GM21786 (cell line): Measurements from ENCODE around the gene FANCD2OS.
"Not testable (repeated sequence)": the region's sequence is repeated elsewhere in the genome, so short reads cannot be mapped to it uniquely, and the experiment has no call there.

Experiments
- ATAC-seq: cut with Tn5 transposase; IDR thresholded peaks from one replicate; pipeline ENCODE4 v1.9.1; 2021; ENCODE audit not compliant: unreplicated experiment

Gene FANCD2OS

DNA sequence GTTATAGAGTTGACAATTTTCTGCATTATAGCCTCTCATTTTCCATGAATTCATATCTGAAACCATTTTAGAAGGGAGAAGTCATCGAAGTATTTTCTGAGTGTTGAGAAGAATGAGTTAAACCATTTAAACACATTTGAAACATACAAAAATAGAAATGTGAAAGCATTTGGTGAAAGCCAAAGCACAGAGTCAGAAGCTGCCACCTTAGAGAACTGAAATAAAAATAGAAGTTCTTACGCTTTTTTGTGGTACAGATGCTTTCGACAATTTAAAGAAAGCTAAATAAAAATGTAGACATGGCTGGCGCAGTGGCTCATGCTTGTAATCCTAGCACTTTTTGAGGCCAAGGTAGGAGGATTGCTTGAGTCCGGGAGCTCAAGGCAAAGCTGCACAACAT lies 9.0 kb downstream of the FANCD2OS start:
- no peak for ATAC-seq

DNA sequence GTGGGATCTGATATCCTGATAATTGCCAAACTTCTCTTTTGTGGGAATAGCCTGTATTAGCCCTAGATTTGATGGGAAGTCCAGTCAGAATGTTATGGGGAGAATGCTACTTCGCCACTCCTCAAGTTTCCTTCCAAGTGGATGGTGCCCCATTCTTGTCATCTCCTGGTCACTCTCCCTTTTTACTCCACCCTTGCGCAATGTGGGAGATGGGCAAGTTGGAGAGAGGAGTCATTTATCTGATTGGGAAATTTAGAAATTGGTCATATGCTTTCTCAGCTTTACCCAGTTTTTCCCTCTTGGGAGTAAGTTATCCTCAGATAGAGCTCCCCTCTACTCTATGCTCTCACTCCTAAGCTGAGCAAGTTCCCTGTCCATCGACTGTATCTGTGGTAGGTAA lies 14.4 kb downstream of the FANCD2OS start:
- ATAC-seq, result no peak

DNA sequence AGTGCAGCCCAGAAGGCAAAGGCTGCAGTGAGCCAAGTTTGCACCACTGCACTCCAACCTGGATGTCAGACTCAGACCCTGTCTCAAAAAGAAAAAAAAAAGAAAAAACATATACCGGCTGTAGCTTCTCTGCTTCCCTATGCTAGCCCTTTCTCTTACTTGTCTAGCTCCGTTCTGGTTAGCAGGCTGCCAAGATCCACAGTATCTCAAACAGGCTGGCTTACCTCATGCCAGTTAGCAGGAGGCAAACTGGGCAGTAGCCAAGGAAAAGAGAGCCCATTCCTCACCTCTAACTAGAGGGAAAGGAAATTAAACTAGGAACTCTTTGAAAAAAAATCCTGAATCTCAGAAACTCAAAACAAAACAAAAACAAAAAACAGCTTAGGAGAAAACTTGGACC lies 16.7 kb downstream of the FANCD2OS start:
- not testable (repeated sequence) for ATAC-seq

DNA sequence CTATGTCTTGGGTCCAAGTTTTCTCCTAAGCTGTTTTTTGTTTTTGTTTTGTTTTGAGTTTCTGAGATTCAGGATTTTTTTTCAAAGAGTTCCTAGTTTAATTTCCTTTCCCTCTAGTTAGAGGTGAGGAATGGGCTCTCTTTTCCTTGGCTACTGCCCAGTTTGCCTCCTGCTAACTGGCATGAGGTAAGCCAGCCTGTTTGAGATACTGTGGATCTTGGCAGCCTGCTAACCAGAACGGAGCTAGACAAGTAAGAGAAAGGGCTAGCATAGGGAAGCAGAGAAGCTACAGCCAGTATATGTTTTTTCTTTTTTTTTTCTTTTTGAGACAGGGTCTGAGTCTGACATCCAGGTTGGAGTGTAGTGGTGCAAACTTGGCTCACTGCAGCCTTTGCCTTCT lies 17.3 kb downstream of the FANCD2OS start:
- not testable (repeated sequence) for ATAC-seq

DNA sequence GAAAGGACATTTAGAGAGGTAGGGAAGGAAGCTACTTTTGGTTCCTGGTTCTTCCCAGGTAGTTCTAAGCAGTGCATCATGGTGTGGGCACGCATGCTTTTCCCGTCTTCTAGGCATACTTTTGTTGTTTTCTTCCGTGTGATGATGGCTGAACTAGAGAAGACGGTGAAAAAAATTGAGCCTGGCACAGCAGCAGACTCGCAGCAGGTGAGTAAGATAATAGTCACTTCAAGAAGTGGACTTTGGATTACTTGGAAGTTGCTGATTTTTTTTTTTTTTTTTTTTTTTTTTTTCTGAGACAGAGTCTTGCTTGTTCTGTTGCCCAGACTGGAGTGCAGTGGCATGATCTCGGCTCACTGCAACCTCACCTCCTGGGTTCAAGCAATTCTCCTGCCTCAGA lies 17.9 kb downstream of the FANCD2OS start:
- no peak for ATAC-seq

DNA sequence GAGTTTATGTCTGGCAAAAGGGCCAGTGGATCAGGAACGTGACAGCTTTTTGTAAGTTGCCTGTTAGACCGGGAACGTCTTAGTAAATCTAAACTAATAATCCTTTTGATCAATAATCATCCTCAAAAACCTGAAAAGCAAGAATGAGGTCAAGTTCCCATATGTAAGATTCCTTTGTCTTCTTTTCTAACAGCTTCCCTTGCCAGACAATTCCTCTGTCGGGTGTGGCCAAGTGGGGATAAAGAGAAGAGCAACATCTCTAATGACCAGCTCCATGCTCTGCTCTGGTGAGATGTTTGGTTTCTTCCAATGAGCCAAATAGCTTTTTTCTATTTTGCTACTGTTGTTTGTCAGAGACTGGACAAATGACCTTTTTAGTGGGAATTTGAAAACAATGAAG lies 19.8 kb downstream of the FANCD2OS start:
- no peak for ATAC-seq

DNA sequence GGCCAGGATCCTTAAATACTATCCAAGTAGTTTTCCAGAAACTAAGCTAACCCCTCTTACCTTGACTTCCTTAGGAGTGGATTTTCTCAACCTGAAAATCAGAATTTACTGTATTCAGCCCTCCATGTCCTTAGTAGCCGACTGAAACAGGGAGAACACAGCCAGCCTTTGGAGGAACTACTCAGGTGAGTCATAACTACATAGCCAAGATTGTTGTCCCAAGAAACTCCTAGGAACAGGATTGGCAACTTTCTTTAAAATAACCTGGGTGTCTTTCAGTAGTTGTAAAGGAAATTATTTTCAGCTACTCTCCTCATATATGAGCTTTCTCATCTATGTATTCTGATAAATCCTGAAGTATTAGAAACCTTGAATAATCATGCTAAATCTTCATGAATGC lies 22.3 kb downstream of the FANCD2OS start:
- no peak for ATAC-seq

DNA sequence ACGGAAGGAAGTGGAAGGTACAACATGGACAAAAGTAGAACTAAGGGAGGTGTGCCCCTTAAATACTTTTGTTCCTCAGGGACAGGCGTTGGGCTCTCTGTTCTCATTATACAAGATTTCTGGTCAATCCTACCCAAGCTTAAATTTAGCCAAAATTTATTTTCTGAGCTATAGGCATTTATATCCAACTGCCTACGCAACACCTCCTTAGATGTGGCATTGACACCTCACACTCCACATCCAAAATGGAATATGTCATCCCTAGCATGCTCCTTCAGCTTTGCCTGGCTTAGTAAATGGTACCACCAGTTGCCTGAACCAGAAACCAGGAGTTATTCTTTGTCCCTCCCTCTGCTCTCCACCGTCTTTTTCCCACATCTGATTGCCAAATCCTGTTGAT lies 26.2 kb downstream of the FANCD2OS start:
- ATAC-seq, result no peak

DNA sequence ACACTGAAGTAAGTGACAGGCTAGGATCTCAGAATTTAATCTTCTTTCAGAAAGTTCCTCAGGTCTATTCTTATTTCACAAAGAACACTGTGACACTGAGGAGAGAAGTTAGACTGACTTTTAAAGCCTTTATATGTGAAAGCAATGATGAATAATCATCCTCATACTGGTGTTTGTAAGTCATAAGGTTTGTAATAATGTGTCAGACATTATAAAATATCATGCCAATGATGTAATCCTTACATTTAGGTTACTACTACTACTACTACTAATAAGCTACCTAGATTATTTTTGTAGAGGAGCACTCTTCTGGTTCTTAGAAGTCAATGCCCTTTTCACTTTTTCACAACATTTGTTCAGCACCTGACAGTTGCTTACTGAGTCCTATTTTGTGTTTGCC lies 33.4 kb downstream of the FANCD2OS start:
- no peak for ATAC-seq

DNA sequence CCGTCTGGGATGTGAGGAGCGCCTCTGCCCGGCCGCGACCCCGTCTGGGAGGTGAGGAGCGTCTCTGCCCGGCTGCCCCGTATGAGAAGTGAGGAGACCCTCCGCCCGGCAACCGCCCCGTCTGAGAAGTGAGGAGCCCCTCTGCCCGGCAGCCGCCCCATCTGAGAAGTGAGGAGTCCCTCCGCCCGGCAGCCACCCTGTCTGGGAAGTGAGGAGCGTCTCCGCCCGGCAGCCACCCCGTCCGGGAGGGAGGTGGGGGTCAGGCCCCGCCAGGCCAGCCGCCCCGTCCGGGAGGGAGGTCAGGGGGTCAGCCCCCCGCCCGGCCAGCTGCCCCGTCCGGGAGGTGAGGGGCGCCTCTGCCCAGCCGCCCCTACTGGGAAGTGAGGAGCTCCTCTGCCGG lies 38.0 kb downstream of the FANCD2OS start:
- ATAC-seq, result not testable (repeated sequence)

DNA sequence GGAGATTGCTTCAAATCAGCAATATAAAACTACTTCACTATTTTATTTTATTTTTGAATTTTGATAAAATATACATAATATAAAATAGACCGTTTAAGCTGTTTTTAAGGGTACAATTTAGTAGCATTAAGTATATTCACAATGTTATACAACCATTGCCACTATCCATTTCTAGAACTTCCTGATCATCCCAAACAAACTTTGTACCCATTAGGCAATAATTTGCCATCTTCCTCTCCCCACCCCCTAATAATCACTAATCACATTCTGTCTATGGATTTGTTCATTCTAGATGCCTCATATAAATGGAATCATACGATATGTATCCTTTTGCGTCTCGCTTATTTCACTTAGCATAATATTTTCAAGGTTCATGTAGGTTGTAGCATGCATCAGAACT lies 53.0 kb downstream of the FANCD2OS start:
- ATAC-seq, result no peak
